Dedifferentiated amniotic fluid mesenchymal stem cell (primary cell): Measurements from ENCODE around the gene RNF222.
A peak's percentile ranks its signal among the peaks of the same experiment; 100 is the strongest.

Experiments used
- DNase-seq: peaks from one replicate; pipeline ENCODE4 v3.0.0-alpha.2; 2016; ENCODE audit errors: extremely low spot score

The RNF222 gene

GRCh38 chr17:8397636-8398035 is at the start of gene RNF222:
Gene RNF222 (minus strand): TSS chr17:8397827. CDS start chr17:8393461, 4,366 bp downstream.
- no peak for DNase-seq

- DNase-seq, result no peak
These were observed 47.9 kb upstream of the RNF222 start for GRCh38 chr17:8445536-8445935.

- DNase-seq, result no peak
These were observed 46.9 kb upstream of the RNF222 start for GRCh38 chr17:8444494-8444893.

- DNase-seq, result no peak
These were observed 46.1 kb upstream of the RNF222 start for GRCh38 chr17:8443756-8444155.

GRCh38 chr17:8442310-8442709 is 44.7 kb upstream of the RNF222 start:
- no peak for DNase-seq

- no peak for DNase-seq
These were observed 44.1 kb upstream of the RNF222 start for GRCh38 chr17:8441690-8442089.

- no peak for DNase-seq
These were observed 42.1 kb upstream of the RNF222 start for GRCh38 chr17:8439681-8440080.

GRCh38 chr17:8438441-8438840 is 40.8 kb upstream of the RNF222 start:
- DNase-seq, result no peak

- DNase-seq, result no peak
These were observed 39.2 kb upstream of the RNF222 start for GRCh38 chr17:8436844-8437171.

GRCh38 chr17:8436169-8436843 is 38.7 kb upstream of the RNF222 start:
- peak; percentile 56 for DNase-seq

GRCh38 chr17:8435245-8436168 is 37.9 kb upstream of the RNF222 start, which contains the start of gene NDEL1:
Gene NDEL1 (plus strand): TSS chr17:8435884. CDS start chr17:8444272, 8,388 bp downstream.
- peak; percentile 97 for DNase-seq

- no peak for DNase-seq
These were observed 33.3 kb upstream of the RNF222 start for GRCh38 chr17:8430966-8431365.

GRCh38 chr17:8426802-8427201 is 29.2 kb upstream of the RNF222 start:
- no peak for DNase-seq

GRCh38 chr17:8426094-8426720 is 28.6 kb upstream of the RNF222 start:
- DNase-seq, result no peak

GRCh38 chr17:8421571-8421970 is 23.9 kb upstream of the RNF222 start:
- no peak for DNase-seq

GRCh38 chr17:8420041-8420934 is 22.7 kb upstream of the RNF222 start:
- DNase-seq, result no peak

- no peak for DNase-seq
These were observed 21.7 kb upstream of the RNF222 start for GRCh38 chr17:8419305-8419704.

GRCh38 chr17:8418471-8418870 is 20.8 kb upstream of the RNF222 start:
- no peak for DNase-seq

- no peak for DNase-seq
These were observed 20.2 kb upstream of the RNF222 start for GRCh38 chr17:8417806-8418205.

GRCh38 chr17:8413938-8414337 is 16.3 kb upstream of the RNF222 start:
- DNase-seq, result no peak

GRCh38 chr17:8413328-8413727 is 15.7 kb upstream of the RNF222 start:
- no peak for DNase-seq

- no peak for DNase-seq
These were observed 14.5 kb upstream of the RNF222 start for GRCh38 chr17:8412089-8412488.
